ENCODE measurements around the gene DNM3. TPM values are rescaled to one million over a fixed set of nuclear protein-coding genes. Genes with fewer than 3 reads are reported as not detected.

The DNM3 gene
- total and polyA plus RNA-seq, 2 of the 8 experiments (the other 6 are each of a cell fraction or from before 2014, with no cell fraction given), result 2.0 to 8.5 TPM

- TF ChIP-seq, protein P1, sequence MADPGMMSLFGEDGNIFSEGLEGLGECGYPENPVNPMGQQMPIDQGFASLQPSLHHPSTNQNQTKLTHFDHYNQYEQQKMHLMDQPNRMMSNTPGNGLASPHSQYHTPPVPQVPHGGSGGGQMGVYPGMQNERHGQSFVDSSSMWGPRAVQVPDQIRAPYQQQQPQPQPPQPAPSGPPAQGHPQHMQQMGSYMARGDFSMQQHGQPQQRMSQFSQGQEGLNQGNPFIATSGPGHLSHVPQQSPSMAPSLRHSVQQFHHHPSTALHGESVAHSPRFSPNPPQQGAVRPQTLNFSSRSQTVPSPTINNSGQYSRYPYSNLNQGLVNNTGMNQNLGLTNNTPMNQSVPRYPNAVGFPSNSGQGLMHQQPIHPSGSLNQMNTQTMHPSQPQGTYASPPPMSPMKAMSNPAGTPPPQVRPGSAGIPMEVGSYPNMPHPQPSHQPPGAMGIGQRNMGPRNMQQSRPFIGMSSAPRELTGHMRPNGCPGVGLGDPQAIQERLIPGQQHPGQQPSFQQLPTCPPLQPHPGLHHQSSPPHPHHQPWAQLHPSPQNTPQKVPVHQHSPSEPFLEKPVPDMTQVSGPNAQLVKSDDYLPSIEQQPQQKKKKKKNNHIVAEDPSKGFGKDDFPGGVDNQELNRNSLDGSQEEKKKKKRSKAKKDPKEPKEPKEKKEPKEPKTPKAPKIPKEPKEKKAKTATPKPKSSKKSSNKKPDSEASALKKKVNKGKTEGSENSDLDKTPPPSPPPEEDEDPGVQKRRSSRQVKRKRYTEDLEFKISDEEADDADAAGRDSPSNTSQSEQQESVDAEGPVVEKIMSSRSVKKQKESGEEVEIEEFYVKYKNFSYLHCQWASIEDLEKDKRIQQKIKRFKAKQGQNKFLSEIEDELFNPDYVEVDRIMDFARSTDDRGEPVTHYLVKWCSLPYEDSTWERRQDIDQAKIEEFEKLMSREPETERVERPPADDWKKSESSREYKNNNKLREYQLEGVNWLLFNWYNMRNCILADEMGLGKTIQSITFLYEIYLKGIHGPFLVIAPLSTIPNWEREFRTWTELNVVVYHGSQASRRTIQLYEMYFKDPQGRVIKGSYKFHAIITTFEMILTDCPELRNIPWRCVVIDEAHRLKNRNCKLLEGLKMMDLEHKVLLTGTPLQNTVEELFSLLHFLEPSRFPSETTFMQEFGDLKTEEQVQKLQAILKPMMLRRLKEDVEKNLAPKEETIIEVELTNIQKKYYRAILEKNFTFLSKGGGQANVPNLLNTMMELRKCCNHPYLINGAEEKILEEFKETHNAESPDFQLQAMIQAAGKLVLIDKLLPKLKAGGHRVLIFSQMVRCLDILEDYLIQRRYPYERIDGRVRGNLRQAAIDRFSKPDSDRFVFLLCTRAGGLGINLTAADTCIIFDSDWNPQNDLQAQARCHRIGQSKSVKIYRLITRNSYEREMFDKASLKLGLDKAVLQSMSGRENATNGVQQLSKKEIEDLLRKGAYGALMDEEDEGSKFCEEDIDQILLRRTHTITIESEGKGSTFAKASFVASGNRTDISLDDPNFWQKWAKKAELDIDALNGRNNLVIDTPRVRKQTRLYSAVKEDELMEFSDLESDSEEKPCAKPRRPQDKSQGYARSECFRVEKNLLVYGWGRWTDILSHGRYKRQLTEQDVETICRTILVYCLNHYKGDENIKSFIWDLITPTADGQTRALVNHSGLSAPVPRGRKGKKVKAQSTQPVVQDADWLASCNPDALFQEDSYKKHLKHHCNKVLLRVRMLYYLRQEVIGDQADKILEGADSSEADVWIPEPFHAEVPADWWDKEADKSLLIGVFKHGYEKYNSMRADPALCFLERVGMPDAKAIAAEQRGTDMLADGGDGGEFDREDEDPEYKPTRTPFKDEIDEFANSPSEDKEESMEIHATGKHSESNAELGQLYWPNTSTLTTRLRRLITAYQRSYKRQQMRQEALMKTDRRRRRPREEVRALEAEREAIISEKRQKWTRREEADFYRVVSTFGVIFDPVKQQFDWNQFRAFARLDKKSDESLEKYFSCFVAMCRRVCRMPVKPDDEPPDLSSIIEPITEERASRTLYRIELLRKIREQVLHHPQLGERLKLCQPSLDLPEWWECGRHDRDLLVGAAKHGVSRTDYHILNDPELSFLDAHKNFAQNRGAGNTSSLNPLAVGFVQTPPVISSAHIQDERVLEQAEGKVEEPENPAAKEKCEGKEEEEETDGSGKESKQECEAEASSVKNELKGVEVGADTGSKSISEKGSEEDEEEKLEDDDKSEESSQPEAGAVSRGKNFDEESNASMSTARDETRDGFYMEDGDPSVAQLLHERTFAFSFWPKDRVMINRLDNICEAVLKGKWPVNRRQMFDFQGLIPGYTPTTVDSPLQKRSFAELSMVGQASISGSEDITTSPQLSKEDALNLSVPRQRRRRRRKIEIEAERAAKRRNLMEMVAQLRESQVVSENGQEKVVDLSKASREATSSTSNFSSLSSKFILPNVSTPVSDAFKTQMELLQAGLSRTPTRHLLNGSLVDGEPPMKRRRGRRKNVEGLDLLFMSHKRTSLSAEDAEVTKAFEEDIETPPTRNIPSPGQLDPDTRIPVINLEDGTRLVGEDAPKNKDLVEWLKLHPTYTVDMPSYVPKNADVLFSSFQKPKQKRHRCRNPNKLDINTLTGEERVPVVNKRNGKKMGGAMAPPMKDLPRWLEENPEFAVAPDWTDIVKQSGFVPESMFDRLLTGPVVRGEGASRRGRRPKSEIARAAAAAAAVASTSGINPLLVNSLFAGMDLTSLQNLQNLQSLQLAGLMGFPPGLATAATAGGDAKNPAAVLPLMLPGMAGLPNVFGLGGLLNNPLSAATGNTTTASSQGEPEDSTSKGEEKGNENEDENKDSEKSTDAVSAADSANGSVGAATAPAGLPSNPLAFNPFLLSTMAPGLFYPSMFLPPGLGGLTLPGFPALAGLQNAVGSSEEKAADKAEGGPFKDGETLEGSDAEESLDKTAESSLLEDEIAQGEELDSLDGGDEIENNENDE (IDR thresholded peaks at IDR 0.05; ENCODE audit: insufficient replicate concordance, low read length), result no peak
- TF ChIP-seq E2F6 (IDR thresholded peaks at IDR 0.05) (no peak), YY1 (IDR thresholded peaks at IDR 0.05; ENCODE audit: low read depth, low read length) (no peak), NRF1 (IDR thresholded peaks at IDR 0.05; ENCODE audit: low read depth, low read length) (no peak), TCF12 (IDR thresholded peaks at IDR 0.05; ENCODE audit: low read depth, low read length) (no peak), CTBP2 (IDR thresholded peaks at IDR 0.05; ENCODE audit: borderline replicate concordance, insufficient read depth, insufficient read length, low read length) (no peak)
These were observed 76.0 kb downstream of the DNM3 start (continued) for GRCh38 chr1:171917331-171917730.

Measured in H1 (cell line).